Activated T-helper 1 cell treated with anti-CD3 and anti-CD28 coated beads, Interleukin-12 subunit alpha, Interleukin-12 subunit beta, Interleukin-2, Interleukin-4 antibody, amounts not matched to agents 30 ng/mL and 10 ng/mL and 1 ng/mL, durations not matched to agents 14 hours and 24 hours and 36 hours (primary cell): ENCODE measurements around the gene LRRK1. TPM values are rescaled to one million over a fixed set of nuclear protein-coding genes. Genes with fewer than 3 reads are reported as not detected.

Experiments
- DNase-seq: peaks from one replicate; pipeline ENCODE4 v3.0.0; 2021; ENCODE audit warnings: low spot score
- H3K27ac Mint-ChIP-seq: one replicate; pipeline ENCODE4 v1.8.0; 2021; ENCODE audit warnings: mild to moderate bottlenecking, mixed read lengths
- H3K27me3 Mint-ChIP-seq: one replicate; pipeline ENCODE4 v1.8.0; 2022; ENCODE audit warnings: mild to moderate bottlenecking, moderate library complexity, mixed read lengths; ENCODE audit not compliant: insufficient read depth
- H3K36me3 Mint-ChIP-seq: one replicate; pipeline ENCODE4 v1.8.0; 2021; ENCODE audit warnings: low read depth, mixed read lengths
- H3K4me1 Mint-ChIP-seq: one replicate; pipeline ENCODE4 v1.8.0; 2021; ENCODE audit warnings: low read depth, mixed read lengths
- H3K4me3 Mint-ChIP-seq: one replicate; pipeline ENCODE4 v1.8.0; 2021; ENCODE audit warnings: mild to moderate bottlenecking, moderate library complexity, mixed read lengths
- H3K9me3 Mint-ChIP-seq: one replicate; pipeline ENCODE4 v1.8.0; 2021; ENCODE audit warnings: mixed read lengths
- intact Hi-C: fragments of 100-400 bp; cut with micrococcal nuclease; formaldehyde crosslinking; loops from one replicate; pipeline ENCODE4 v1.15.1; 2024
- total RNA-seq: library from RNA; stranded (reverse); gene quantifications from 2 replicates; pipeline ENCODE4 v1.2.3, GENCODE V29; 2022

Gene LRRK1
- total RNA-seq, 1 donor from 2014 or later, result 1.9 TPM

DNA sequence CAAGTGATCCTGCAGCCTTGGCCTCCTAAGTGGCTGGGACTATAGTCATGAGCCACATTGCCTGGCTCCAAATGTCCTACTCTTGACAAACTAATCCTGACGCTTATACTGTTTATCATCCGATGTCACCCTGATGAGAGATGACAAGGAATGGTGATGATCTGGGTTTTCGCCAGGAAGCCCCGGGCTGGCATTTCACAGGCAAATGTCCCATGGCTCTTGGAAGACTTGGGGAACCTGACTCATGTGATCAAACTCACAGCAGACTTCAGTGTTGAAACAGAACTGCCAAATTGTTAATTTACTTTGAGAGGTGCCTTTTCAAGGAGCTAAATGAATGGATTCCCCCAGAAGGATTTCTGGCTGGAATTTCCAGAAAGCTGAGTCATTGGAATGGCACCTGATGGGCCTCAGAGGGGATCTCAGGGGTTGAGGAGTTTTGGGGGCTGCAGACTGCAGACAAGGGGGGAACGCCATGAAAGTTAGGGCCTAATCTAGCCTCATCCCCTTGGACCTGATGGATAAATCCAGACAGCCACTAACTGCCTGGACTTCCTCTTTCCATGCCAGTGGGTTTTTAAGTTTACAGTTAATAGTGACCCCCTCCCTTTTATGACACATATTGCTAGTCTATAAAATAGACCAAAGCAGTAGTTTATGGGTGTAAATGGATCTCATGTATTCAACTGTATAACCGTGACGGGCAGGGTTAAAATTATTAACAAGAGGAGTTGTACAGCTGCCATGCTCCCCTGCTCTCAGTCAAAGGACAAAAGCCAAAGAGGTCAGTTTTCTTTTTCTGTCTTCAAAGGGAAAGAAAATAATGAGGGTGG is 186.1 kb downstream of the LRRK1 start:
- Mint-ChIP-seq H3K4me3 (no peak overlapping the region), H3K9me3 (no peaks in the 10 kb centered on the region), H3K36me3 (peaks cover 3% of the 10 kb centered on the region), H3K27me3 (no peaks in the 10 kb centered on the region), H3K27ac (no peak overlapping the region), H3K4me1 (no peaks in the 10 kb centered on the region)
- no peak for DNase-seq
- intact Hi-C loops, result no loop called here

DNA sequence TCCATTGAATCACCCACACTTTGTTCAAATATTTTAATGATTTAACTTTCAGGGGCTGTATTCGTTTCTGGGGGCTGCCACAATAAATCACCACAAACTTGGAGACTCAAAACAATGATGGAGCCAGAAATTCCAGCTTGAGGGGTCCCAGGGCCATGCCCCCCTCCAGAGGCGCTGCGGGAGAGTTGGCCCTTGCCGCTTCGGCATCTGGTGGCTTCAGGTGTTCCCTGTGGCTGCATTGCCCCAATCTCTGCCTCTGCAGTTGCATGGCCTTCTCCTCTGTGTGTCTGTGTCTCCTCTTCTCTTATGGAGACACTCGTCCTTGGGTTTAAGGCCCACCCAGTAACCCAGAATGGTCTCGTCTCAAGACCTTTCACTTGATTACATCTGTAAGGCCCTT is 187.9 kb downstream of the LRRK1 start:
- no peak for DNase-seq
- no peaks in the 10 kb centered on the region for H3K9me3 Mint-ChIP-seq
- intact Hi-C loops, result no loop called here
- H3K4me3 Mint-ChIP-seq, result no peak overlapping the region
- no peak overlapping the region for H3K27ac Mint-ChIP-seq
- no peaks in the 10 kb centered on the region for H3K27me3 Mint-ChIP-seq
- no peaks in the 10 kb centered on the region for H3K4me1 Mint-ChIP-seq
- peaks cover 3% of the 10 kb centered on the region for H3K36me3 Mint-ChIP-seq

DNA sequence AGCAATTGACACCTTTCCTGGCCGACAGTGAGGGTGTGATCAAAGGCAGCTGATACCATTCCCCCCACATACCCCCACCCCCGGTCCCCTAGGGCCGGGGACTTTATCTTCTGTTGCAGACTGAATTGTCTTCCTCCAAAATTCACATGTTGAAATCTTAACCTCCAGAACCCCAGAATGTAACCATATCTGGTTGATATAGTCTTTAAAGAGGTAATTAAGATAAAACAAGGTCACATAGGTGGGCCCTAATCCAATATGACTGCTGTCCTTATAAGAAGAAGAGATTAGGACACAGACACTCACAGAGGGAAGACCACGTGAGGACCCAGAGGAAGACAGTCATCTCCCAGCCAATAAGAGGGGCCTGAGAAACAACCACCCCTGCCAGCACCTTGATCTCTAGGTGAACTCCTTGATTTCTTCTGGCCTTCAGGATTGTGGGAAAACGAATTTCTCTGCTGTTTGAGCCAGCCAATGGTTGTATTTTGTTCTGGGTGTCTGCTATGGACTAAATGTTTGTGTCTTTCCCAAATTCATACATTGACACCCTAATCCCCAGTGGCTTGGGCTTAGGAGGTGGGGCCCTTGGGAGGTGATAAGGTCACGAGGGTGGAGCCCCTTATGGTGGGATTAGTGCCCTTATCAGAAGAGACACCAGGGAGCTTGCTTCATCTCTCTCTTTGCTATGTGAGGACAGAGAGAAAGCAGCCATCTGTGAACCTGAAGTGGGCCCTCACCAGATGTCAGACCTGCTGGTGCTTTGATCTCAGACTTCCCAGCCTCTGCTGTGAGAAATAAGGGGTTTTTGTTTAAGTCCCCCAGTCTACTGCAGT is 188.7 kb downstream of the LRRK1 start:
- intact Hi-C loops, result no loop called here
- Mint-ChIP-seq H3K27ac (no peak overlapping the region), H3K27me3 (no peaks in the 10 kb centered on the region), H3K4me3 (no peak overlapping the region), H3K36me3 (peaks cover 3% of the 10 kb centered on the region), H3K9me3 (no peaks in the 10 kb centered on the region), H3K4me1 (no peaks in the 10 kb centered on the region)
- DNase-seq, result no peak

DNA sequence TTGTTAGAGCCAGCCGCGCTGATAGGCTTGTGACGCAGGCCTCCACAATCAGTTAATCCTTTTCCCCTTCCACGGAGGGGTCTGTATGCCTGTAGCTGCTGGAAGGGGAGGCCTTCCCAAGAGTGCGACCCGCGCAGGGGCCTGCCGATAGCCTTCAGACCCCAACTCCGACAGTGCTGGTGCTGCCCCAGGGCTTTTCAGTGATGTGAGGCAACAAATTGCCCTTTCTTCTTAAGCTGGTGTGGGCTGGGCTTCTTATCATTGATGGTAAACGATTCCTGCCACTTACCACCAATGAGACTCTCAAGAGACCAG is 189.3 kb downstream of the LRRK1 start:
- no peak overlapping the region for H3K27ac Mint-ChIP-seq

DNA sequence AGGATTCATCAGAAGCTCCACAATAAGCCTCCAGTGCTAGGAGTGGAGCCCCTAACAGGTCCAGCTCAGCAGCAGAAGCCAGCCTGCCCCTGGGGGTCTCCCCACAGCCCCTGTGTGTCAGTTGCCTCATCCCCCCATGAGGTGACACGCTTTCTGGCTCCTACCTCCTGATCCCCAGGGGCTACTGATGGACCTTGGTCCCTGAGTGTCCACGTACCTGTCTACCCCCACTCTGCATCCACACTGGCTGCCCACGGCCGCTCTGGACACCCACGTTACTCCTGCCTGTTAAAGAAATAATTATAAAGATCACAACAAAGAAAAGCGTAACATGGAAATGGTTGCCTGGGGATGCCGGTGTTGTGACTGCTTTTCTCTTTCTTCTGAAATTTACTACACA is 189.6 kb downstream of the LRRK1 start:
- no peaks in the 10 kb centered on the region for H3K36me3 Mint-ChIP-seq
- DNase-seq, result no peak
- H3K4me3 Mint-ChIP-seq, result no peak overlapping the region
- no peaks in the 10 kb centered on the region for H3K9me3 Mint-ChIP-seq
- H3K4me1 Mint-ChIP-seq, result no peaks in the 10 kb centered on the region
- intact Hi-C loops, result no loop called here
- H3K27ac Mint-ChIP-seq, result no peak overlapping the region
- H3K27me3 Mint-ChIP-seq, result no peaks in the 10 kb centered on the region

More for the DNA sequence above, 189.3 kb downstream of the LRRK1 start:
- Mint-ChIP-seq H3K9me3 (no peaks in the 10 kb centered on the region), H3K4me3 (no peak overlapping the region), H3K27me3 (no peaks in the 10 kb centered on the region), H3K36me3 (peaks cover 1% of the 10 kb centered on the region), H3K4me1 (no peaks in the 10 kb centered on the region)
- no peak for DNase-seq
- intact Hi-C loops, result no loop called here

DNA sequence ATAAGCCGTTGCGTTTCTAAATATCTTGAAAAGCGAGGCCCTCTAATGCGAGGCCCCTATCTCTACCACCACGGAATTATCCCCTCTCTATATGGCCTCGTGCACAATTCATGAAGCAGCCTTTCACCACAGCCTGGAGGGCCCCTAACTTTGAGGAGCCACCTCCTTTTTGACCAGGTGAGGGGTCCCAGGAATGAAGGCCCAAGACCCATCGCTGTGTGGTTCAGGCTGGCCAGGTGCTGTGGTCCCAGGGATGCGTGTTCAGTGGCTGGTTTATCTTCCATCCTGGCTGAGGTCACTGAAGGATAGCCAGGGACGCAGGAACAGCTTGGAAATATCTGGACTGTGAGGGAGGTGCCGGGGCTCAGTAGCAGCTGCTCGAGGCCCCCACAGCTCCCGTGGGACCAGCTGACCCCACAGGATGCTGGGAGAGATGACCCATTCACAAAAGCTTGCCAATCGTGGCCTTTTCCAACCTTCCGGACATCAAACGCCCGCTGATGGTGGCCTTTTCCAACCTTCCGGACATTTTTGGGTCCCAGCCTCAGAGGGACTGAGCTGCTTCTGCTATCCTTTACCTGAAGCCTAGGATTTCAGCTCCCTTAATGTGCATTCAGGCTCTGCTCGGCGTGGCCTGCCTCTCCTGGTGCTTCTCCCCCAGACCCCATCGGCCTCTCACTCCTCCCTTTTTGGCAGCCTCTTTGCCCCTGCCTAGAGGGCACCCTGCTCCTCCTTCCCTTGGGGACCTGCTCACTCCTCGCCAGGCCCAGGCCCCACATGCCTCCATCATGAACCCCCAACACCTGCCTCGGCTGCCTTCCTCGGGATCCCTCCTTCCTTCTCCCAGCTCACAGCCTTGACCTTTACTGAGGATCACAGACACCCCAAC is 191.8 kb downstream of the LRRK1 start:
- H3K4me3 Mint-ChIP-seq, result no peak overlapping the region
- H3K36me3 Mint-ChIP-seq, result no peaks in the 10 kb centered on the region
- no peak overlapping the region for H3K27ac Mint-ChIP-seq
- no peaks in the 10 kb centered on the region for H3K4me1 Mint-ChIP-seq
- DNase-seq, result no peak
- no peaks in the 10 kb centered on the region for H3K27me3 Mint-ChIP-seq
- H3K9me3 Mint-ChIP-seq, result no peaks in the 10 kb centered on the region
- intact Hi-C loops, result no loop called here

DNA sequence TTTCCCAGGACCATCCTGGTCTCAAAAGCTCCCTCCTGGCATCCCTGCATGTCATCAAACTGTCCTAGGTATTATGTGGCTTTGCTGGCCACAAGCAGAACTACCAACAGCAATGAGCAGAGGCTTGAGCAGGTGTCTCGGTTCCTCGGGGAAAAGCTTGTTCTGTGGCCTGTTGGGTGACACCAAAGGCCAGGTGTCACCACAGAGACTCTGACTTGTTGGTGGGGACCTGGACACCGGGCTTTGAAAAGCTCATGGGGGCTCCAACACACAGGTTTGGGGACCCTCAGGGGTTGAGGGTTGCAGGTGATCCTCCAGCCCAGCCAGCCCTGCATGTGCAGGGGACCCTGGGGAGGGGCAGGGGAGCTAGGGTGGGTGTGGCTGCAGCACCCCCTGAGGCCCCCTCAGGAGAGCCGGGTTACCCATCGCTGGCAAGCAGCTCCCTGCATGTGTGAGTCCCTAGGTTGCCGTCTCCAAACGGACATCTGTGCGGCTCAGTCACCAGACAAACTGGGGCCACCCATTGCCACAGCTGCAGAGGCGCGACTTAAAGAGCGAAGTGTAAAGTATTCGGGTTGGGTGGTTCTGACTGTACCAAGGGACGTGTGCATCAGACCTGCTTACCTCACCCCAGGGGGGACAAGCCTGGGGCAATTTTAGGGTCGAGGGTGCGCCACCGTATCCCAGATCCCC is 192.6 kb downstream of the LRRK1 start:
- Mint-ChIP-seq H3K9me3 (no peaks in the 10 kb centered on the region), H3K4me3 (no peak overlapping the region), H3K27me3 (no peaks in the 10 kb centered on the region), H3K27ac (no peak overlapping the region), H3K4me1 (peaks cover 7% of the 10 kb centered on the region), H3K36me3 (no peaks in the 10 kb centered on the region)
- no peak for DNase-seq
- intact Hi-C loops, result no loop called here

DNA sequence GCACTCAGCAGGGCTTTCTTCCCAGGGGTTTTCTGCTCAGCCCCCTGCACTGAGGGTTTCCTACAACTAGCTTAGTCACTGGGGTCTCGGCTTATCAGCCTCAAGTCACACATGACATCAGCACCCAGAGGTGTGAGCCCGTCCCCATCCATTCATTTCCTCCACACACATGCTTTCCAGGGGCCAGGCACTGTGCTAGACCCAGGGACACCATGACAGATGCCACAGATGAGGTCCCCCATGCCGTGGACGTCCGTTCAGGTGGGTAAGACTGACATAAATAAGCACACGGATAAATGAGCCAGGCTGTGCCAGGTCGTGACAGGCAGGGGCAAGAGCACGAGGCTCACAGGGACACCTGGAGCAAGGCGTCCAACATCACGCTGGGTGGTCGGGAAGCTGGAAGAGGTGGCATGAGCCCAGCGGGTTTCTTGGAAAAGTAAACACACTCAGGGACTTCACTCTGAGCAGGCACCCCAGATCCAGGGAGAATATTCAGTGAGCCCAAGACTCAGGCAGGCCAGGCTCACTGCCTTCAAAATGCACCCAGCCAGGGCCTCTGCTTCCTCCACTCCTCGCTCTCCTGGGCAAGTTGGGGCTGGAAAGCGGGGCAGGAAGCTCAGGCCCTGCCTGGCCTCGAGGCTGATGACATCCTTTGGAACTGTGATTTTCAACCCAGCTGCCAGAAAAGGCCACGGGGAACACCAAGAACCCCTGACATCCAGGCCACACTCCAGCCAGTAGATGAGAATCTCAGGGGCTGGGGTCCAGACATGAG is 193.4 kb downstream of the LRRK1 start:
- H3K36me3 Mint-ChIP-seq, result no peaks in the 10 kb centered on the region
- no peak overlapping the region for H3K4me3 Mint-ChIP-seq
- no peaks in the 10 kb centered on the region for H3K9me3 Mint-ChIP-seq
- intact Hi-C loops, result no loop called here
- H3K27ac Mint-ChIP-seq, result no peak overlapping the region
- no peaks in the 10 kb centered on the region for H3K27me3 Mint-ChIP-seq
- H3K4me1 Mint-ChIP-seq, result peaks cover 9% of the 10 kb centered on the region
- no peak for DNase-seq

DNA sequence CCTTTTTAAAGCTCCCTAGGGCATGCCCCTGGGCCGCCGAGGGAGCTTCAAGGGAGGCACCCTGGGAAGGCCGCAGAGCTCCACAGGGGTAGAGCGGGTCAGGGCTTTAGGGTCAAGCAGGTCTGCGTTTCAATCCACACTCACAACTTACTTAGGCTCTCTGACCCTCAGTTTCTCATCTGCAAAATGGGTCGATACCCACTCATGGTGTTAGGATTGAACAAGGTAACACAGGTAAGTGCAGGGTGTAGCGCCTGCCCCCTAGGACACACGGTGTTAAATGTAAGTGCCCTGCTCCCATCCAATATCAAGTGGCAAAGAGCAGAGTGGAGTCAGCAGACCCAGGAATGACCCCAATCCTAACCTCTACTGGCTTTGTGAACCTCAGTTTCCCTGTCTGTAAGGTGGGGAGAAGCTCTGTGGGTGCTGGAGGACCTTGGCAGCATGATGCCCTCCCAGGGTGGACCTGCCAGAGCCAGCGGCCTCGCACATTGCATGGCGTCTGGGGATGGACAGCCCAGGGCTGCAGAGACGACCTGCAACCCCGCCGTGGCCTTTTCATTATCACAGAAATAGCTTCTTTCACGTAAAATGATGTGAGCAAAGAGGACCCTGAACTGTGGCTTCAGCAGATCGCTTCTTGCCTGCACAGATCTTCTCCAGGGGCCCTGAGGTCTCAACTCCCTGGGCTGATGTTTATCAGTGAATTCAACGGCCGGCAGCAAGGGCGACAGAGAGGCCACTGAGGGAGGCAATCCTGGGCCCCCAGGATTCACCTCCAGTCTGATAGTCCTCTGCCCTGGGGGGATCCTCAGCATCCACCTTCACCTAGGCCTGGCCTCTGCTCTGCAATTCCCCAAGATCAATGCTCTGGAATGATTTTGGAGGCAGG is 194.2 kb downstream of the LRRK1 start:
- no peaks in the 10 kb centered on the region for H3K9me3 Mint-ChIP-seq
- no peaks in the 10 kb centered on the region for H3K36me3 Mint-ChIP-seq
- H3K27ac Mint-ChIP-seq, result no peak overlapping the region
- intact Hi-C loops, result no loop called here
- H3K27me3 Mint-ChIP-seq, result no peaks in the 10 kb centered on the region
- no peak for DNase-seq
- peaks cover 9% of the 10 kb centered on the region for H3K4me1 Mint-ChIP-seq
- no peak overlapping the region for H3K4me3 Mint-ChIP-seq

DNA sequence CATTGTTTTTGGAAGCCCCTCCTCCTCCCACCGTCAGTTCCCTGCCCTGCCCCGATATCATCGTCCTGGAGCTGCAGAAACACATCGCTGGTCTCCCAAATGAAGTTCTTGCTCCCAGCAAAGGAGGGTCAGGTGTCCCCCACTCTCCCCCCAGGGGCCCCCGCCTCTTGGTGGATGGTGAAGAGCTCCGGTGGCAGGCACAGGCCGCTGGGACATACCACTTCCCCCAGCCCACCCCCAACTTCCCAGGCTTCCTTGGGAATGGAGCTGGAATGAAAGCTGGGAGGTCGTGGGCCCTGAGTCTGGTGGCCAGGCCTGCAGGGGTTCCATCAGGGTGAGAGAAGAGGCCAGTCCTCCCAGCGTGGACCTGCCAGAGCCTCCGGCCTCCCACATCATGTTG is 195.0 kb downstream of the LRRK1 start:
- no peaks in the 10 kb centered on the region for H3K27me3 Mint-ChIP-seq
- H3K36me3 Mint-ChIP-seq, result no peaks in the 10 kb centered on the region
- peaks cover 9% of the 10 kb centered on the region for H3K4me1 Mint-ChIP-seq
- intact Hi-C loops, result no loop called here
- no peaks in the 10 kb centered on the region for H3K9me3 Mint-ChIP-seq
- H3K27ac Mint-ChIP-seq, result no peak overlapping the region
- no peak for DNase-seq
- H3K4me3 Mint-ChIP-seq, result no peak overlapping the region

DNA sequence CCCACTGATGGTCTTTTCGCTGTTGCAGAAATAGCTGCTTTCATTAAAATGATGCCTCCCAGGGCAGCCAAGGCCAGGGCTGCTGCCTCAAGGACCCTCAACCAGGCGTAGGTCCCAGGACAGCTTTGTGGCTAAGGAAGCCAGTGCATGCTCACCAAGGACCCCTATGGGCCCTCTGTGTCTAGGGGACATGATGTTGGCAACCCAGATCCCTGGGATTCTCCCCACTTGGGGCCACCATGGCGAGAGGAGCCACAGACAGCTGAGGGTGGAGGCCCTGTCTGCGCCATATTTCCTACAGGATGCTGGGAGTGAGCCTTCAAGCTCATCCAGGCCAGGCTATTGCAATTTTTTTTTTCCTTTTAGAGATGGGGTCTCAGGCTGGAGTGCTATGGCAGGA is 195.5 kb downstream of the LRRK1 start:
- Mint-ChIP-seq H3K4me3 (no peak overlapping the region), H3K36me3 (no peaks in the 10 kb centered on the region), H3K27ac (no peak overlapping the region), H3K4me1 (peaks cover 9% of the 10 kb centered on the region), H3K27me3 (no peaks in the 10 kb centered on the region), H3K9me3 (no peaks in the 10 kb centered on the region)
- intact Hi-C loops, result no loop called here
- no peak for DNase-seq
